HL-60 (cell line): Measurements from ENCODE around the gene MIEN1.

Experiments
- DNase-seq, 2 experiments: peaks; one replicate each; pipeline ENCODE4 v3.0.0-alpha.2; 2010 to 2020; ENCODE audit warnings: low read depth in 1 of 2, low spot score in 1 of 2
- H3K27ac ChIP-seq: fragments of 250-450 bp; sonication (Bioruptor Pico); replicated peaks from 2 replicates; pipeline ENCODE4 v1.5.1; 2020; ENCODE audit warnings: mild to moderate bottlenecking, moderate library complexity
- H3K27me3 ChIP-seq: fragments of 250-450 bp; sonication (Bioruptor Pico); 2 replicates; pipeline ENCODE4 v1.5.1; 2021; ENCODE audit warnings: mild to moderate bottlenecking, moderate library complexity; ENCODE audit not compliant: insufficient read depth, poor library complexity, severe bottlenecking
- H3K4me3 ChIP-seq: replicated peaks from 2 replicates; pipeline ENCODE4 v1.5.1; 2011; ENCODE audit warnings: mild to moderate bottlenecking, control low read depth, low read length; ENCODE audit not compliant: insufficient read depth
- GABPA ChIP-seq: IDR thresholded peaks from 2 replicates; pipeline ENCODE4 v1.6.1; 2012; ENCODE audit warnings: low read depth
- POLR2AphosphoS5 ChIP-seq: IDR thresholded peaks from 2 replicates; pipeline ENCODE4 v1.6.1; 2012; ENCODE audit warnings: low read depth
- REST ChIP-seq: IDR thresholded peaks from 2 replicates; pipeline ENCODE4 v1.6.1; 2012; ENCODE audit warnings: low read depth; ENCODE audit not compliant: insufficient replicate concordance
- SPI1 ChIP-seq: IDR thresholded peaks from 2 replicates; pipeline ENCODE4 v1.6.1; 2012; ENCODE audit warnings: low read depth, mild to moderate bottlenecking, borderline replicate concordance
- TF ChIP-seq, protein P1 (sequence below): IDR thresholded peaks from one replicate; pipeline ENCODE4 v1.5.1; 2011; ENCODE audit warnings: low read length, control low read depth, inconsistent platforms; ENCODE audit not compliant: insufficient read depth

Gene MIEN1

DNA sequence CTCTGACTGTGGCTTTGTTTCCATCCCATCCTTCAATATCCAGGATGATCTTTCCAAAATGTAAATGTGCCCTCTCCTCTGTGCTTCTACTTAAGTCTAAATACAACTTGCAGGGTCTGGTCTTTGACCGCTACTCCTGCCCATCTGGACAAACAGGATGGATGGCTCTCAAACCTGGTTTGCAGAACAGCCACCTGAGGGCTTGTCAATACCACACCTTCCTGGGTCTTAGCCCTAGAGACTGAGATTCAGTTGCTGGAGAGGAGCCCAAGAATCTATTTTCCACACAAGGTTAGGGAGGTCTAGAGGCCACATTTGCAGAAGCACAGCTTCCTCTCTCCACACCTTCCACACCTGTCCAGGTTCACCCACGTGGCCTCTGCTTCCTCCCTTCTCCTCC lies 5.5 kb upstream of the MIEN1 start:
- DNase-seq: no peak
- no peak for TF ChIP-seq REST
- TF ChIP-seq GABPA: no peak
- TF ChIP-seq, protein P1, sequence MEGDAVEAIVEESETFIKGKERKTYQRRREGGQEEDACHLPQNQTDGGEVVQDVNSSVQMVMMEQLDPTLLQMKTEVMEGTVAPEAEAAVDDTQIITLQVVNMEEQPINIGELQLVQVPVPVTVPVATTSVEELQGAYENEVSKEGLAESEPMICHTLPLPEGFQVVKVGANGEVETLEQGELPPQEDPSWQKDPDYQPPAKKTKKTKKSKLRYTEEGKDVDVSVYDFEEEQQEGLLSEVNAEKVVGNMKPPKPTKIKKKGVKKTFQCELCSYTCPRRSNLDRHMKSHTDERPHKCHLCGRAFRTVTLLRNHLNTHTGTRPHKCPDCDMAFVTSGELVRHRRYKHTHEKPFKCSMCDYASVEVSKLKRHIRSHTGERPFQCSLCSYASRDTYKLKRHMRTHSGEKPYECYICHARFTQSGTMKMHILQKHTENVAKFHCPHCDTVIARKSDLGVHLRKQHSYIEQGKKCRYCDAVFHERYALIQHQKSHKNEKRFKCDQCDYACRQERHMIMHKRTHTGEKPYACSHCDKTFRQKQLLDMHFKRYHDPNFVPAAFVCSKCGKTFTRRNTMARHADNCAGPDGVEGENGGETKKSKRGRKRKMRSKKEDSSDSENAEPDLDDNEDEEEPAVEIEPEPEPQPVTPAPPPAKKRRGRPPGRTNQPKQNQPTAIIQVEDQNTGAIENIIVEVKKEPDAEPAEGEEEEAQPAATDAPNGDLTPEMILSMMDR: no peak
- TF ChIP-seq SPI1: no peak
- TF ChIP-seq POLR2AphosphoS5: no peak
- peaks cover 44% of the 10 kb centered on the region for H3K27me3 ChIP-seq
- H3K4me3 ChIP-seq: no peak overlapping the region
- no peak overlapping the region for H3K27ac ChIP-seq

DNA sequence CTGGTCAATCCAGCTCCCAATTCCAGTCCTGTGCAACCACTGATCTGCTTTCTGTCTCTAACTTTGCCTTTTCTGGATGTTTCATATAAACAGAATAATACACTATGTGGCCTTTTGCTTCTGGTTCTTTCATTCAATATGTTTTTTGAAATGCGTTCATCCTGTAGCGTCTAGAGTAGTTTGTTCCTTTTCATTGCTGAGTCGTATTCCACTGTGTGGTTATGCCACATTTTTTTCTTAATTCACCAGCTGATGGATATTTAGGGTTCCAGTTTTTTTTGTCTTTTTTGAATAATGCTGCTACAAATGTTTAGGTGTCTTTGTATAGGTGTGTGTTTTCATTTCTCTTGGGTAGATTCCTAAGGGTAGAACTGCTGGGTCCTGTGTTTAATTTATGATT lies 2.3 kb upstream of the MIEN1 start:
- TF ChIP-seq, protein P1: no peak
- TF ChIP-seq SPI1 (no peak), POLR2AphosphoS5 (no peak), REST (no peak), GABPA (no peak)
- H3K27ac ChIP-seq: no peak overlapping the region
- no peak for DNase-seq
- no peak overlapping the region for H3K4me3 ChIP-seq
- peaks cover 15% of the 10 kb centered on the region for H3K27me3 ChIP-seq

GRCh38 chr17:39729280-39729851 lies 966 bp downstream of the MIEN1 start:
- Histone ChIP-seq H3K27ac (no peak overlapping the region), H3K4me3 (peak overlapping the region; percentile 65), H3K27me3 (no peaks in the 10 kb centered on the region)
- DNase-seq: no peak
- TF ChIP-seq GABPA (no peak), REST (no peak), POLR2AphosphoS5 (no peak), SPI1 (no peak)
- TF ChIP-seq, protein P1: no peak
